SIG-M5 (cell line): ENCODE measurements around the gene RAPGEF3.

Experiments
- DNase-seq: peaks from one replicate; lab custom pipeline; 2025; lab: John Stamatoyannopoulos, UW

RAPGEF3 gene, protein sequence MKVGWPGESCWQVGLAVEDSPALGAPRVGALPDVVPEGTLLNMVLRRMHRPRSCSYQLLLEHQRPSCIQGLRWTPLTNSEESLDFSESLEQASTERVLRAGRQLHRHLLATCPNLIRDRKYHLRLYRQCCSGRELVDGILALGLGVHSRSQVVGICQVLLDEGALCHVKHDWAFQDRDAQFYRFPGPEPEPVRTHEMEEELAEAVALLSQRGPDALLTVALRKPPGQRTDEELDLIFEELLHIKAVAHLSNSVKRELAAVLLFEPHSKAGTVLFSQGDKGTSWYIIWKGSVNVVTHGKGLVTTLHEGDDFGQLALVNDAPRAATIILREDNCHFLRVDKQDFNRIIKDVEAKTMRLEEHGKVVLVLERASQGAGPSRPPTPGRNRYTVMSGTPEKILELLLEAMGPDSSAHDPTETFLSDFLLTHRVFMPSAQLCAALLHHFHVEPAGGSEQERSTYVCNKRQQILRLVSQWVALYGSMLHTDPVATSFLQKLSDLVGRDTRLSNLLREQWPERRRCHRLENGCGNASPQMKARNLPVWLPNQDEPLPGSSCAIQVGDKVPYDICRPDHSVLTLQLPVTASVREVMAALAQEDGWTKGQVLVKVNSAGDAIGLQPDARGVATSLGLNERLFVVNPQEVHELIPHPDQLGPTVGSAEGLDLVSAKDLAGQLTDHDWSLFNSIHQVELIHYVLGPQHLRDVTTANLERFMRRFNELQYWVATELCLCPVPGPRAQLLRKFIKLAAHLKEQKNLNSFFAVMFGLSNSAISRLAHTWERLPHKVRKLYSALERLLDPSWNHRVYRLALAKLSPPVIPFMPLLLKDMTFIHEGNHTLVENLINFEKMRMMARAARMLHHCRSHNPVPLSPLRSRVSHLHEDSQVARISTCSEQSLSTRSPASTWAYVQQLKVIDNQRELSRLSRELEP

GRCh38 chr12:47758834-47759690 lies at the start of gene RAPGEF3:
Gene RAPGEF3, minus strand, starts transcription at chr12:47758880. Its CDS starts 324 bp downstream, at chr12:47758556.
- DNase-seq: no peak

GRCh38 chr12:47808050-47808449 lies 49.4 kb upstream of the RAPGEF3 start:
- DNase-seq: no peak

DNA sequence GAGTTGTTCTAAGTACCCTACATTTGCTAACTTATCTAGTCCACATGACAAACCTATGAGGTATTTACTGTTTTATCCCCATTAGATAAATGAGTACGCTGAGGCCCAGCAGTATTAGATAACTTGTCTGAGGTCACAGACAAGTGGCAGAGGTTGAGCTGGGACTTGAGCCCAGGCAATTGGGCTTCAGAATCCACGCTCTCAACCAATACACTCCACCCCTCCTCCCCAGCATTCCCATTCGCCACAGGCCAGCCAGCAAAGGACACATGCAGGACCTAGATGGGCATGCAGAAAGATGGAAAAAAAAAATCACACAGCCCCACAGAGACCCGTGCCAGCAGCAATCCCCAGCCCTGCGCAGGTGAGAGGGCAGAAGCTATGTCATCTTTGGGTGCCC lies 48.7 kb upstream of the RAPGEF3 start:
- DNase-seq: no peak

DNA sequence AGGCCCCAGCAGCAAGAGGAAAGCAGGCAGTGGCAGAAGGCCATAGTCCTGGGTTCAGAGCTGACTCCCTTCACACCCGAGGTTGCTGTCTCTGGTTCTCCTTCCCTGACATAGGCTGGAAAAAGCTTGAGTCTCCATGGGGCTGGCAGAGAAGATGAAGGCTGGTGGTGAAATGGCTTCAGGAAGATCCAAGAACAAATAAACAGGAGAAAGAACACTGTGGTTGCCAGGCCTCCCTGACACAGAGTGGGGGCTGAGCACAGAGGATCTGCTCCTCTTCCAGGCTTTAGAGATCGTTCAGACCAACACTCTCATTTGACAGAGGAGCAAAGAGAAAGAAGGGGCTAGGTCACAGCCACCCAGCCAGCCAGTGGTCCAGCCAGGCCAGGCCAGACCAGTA lies 46.7 kb upstream of the RAPGEF3 start:
- no peak for DNase-seq

DNA sequence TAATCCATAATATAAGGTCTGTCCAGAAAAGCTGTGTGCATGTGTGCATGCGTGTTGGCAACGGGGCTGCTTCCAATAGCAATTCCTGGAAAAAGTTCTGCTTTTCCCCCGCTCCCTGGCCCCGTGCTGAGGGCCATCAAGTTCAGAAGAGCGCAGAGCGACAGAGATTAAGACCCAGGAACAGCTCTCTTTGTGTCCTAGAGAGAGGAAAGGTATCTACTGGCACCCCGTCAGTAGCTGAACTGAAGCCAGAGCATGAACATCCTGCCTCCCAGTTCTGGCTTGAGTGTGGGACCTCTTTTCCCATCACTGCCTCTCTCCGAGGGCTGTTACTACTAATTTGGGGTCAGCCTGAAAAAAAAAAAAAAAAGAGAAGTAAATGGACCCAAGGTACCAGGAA lies 45.5 kb upstream of the RAPGEF3 start:
- DNase-seq: no peak

- no peak for DNase-seq
Measured at GRCh38 chr12:47803191-47803875, 44.7 kb upstream of the RAPGEF3 start.

- no peak for DNase-seq
Measured at GRCh38 chr12:47802312-47802711, 43.6 kb upstream of the RAPGEF3 start.

DNA sequence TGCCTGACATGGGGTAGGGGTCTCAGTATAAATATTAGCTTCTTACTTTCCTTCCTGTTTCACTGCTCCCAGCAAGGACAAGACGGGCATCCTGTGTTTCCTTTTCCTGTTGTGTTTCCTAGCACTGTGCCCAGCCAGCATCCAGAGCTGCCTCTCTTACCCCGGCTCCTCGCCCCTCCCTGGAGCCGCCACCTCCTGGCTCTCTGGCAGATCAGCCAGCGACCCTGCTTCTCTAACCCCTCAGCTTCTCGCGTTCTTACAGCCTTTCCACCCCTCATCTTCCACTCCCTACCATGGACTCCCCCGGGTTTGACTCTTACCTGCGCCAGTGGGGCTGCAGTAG lies 43.2 kb upstream of the RAPGEF3 start:
- DNase-seq: no peak

- no peak for DNase-seq
Measured at GRCh38 chr12:47801170-47801903, 42.7 kb upstream of the RAPGEF3 start.

DNA sequence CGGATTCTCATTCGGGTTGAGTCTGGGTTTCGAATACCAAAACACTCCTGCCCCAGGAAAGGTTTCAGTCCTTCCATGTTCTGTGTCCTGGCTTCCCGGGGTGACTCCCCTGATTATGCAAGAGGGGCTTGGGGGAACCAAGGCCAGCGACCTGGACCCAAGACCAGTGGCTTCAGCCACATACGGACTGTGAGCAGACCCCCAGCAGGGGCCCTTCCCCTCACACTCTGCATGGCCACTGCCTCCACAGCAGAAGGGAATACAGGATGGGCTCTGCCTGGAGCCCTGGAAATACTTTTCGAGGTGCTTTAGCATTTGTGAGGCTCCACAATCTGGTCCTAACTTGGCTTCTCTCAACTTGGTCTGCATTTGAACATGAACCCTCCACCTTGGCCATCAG lies 41.9 kb upstream of the RAPGEF3 start:
- no peak for DNase-seq

DNA sequence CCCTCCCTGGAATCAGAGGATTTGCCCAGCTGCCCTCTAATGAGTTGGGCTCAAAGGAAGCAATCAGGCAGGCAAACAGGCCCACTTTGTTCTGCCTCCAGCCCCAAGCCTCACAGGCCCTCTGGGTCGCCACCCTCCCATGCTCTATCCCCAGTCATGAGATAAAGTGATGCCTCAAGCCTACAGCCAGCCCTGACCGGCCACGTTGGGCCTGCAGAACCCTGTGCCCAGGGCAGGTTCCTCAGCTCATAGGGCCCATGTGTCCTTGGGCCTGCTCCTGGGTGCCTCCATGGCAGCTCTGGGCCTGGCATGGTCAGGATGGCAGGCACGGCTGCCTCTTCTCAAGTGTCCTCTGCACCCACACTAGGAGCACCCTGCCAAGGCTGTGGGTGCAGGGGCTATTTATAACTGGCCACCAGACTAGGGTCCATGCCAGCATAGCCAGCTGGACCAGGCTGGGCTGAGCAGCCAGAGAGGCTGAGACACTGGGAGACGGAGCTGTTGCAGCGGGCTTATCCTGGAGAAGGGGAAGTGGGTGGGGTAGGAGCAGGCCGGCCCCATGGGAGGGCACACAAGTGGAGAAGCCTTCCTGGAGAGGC lies 40.8 kb upstream of the RAPGEF3 start:
- no peak for DNase-seq

DNA sequence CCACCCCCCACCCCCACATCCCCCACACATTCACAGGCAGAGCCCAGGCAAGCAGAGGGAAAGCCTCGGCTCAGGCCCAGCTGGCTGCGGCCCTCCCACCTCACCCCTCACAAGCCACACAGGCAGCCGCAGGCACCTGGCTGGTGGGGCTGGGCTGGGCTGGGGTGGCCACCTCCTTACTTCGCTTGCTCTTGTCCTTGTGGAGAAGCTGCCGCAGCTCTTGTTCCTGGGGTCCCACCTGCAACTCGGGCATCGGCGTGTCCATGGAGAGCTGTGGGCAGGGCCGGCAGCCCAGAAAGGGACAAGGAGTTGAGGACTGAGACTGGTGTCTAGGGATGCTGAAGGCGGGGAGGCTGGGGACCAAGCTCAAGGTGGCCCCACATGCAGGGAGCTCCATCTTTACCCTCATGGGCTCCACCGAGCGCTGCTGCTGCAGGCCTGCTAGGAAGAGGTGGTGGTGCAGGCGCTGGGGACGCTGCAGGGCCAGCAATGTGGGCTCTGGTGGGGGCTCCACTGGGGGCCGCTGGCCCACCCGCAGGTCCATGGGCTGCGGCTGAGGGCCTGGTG lies 39.8 kb upstream of the RAPGEF3 start:
- DNase-seq: no peak

- no peak for DNase-seq
Measured at GRCh38 chr12:47797441-47797840, 38.8 kb upstream of the RAPGEF3 start.

- DNase-seq: no peak
Measured at GRCh38 chr12:47795814-47796411, 37.2 kb upstream of the RAPGEF3 start.

GRCh38 chr12:47795121-47795813 lies 36.6 kb upstream of the RAPGEF3 start:
- no peak for DNase-seq

- no peak for DNase-seq
Measured at GRCh38 chr12:47794679-47795078, 36.0 kb upstream of the RAPGEF3 start.

- DNase-seq: no peak
Measured at GRCh38 chr12:47793015-47793681, 34.5 kb upstream of the RAPGEF3 start.

GRCh38 chr12:47791874-47792273 lies 33.2 kb upstream of the RAPGEF3 start:
- DNase-seq: no peak

GRCh38 chr12:47791351-47791746 lies 32.7 kb upstream of the RAPGEF3 start:
- no peak for DNase-seq
